Measurements from ENCODE around the gene CPNE1.

GRCh38 chr20:35640724-35641123 is 24.0 kb downstream of the CPNE1 start:
- TF ChIP-seq POLR2A (IDR thresholded peaks at IDR 0.05; ENCODE audit: borderline replicate concordance, extremely low read depth, insufficient read depth, insufficient read length), result no peak
- TF ChIP-seq ZBTB33 (IDR thresholded peaks at IDR 0.05; ENCODE audit: extremely low read depth, insufficient replicate concordance, low read length), result no peak
- TF ChIP-seq SRF (IDR thresholded peaks at IDR 0.05; ENCODE audit: low read depth), result no peak
- no peak for TF ChIP-seq ZFX (IDR thresholded peaks at IDR 0.05)
- TF ChIP-seq CTCF (IDR thresholded peaks at IDR 0.05 in 2 of 3, conservative IDR thresholded peaks at IDR 0.05 in 1 of 3; ENCODE audit: borderline replicate concordance in 1 of 3, insufficient read depth in 1 of 3, low read depth in 2 of 3, low read length in 2 of 3), result no peak
- TF ChIP-seq ELF1 (IDR thresholded peaks at IDR 0.05; ENCODE audit: borderline replicate concordance, low read depth), result no peak
- TF ChIP-seq SIN3A (IDR thresholded peaks at IDR 0.05; ENCODE audit: low read depth), result no peak
- TF ChIP-seq POLR2AphosphoS5 (IDR thresholded peaks at IDR 0.05; ENCODE audit: low read depth, low read length), result no peak
- no peak for TF ChIP-seq CEBPB (IDR thresholded peaks at IDR 0.05; ENCODE audit: low read depth)
- no peak for TF ChIP-seq REST (IDR thresholded peaks at IDR 0.05; ENCODE audit: low read depth)

Data from HCT116 (cell line).